Neural cell (in vitro differentiated cells): ENCODE data around the gene DHCR24.
A peak's percentile ranks its signal among the peaks of the same experiment; 100 is the strongest.

Experiments
- CTCF ChIP-seq: fragments of 450-650 bp; IDR thresholded peaks from 2 replicates; pipeline ENCODE4 v1.5.1; 2014; ENCODE audit warnings: antibody characterized with exemption, mild to moderate bottlenecking, moderate library complexity; ENCODE audit not compliant: poor library complexity, severe bottlenecking
- POLR2AphosphoS5 ChIP-seq: IDR thresholded peaks from 2 replicates; pipeline ENCODE4 v1.6.1; 2012
- REST ChIP-seq: IDR thresholded peaks from 2 replicates; pipeline ENCODE4 v1.6.1; 2012; ENCODE audit warnings: borderline replicate concordance

- TF ChIP-seq CTCF (peak; percentile 26), REST (peak; percentile 53), POLR2AphosphoS5 (peak; percentile 84)
These were observed at the start of gene DHCR24 for GRCh38 chr1:54886724-54887664.
